NCI-H82 (cell line): Measurements from ENCODE around the gene KCNIP4.
A peak's percentile ranks its signal among the peaks of the same experiment; 100 is the strongest.

Source experiments
- DNase-seq: peaks from one replicate; lab custom pipeline; 2025; lab: John Stamatoyannopoulos, UW

Gene KCNIP4

DNA sequence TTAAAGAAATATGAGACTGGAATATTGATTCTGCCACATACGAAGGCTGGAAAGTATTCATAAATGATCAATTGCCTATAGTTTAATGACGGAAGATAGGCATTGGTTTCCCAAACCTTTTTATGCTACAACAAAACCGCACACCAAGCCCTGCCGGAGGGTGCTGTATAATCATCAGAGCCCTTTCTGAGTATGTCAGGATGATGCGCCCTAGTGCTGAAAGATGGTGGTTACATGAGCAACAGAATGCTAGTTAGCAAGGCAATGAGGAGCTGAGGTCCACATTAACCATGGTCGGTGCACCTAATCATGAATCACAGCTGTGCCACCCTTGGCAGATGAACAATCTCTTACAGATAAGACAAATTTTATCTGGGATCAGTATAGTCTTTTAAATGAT, 757.3 kb downstream of the KCNIP4 start:
- DNase-seq: no peak

DNA sequence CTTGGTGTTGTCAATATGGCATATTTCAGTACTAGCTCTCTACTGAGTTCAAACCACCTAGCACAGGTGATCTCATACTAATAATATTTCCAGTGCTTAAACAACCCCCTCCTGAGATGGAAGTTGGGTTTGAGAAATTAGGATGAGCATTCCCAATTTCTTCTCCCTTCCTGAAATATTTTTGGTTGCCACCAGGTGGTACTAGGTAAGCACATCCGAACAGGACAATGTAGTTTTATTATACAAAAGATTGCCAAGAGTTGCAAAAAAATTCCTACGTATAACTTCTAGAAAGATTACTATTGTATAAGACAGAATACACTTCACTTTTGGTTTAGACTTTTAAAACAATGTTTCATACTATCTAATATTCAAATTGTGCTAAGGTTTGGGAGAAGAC, 763.8 kb downstream of the KCNIP4 start:
- DNase-seq: no peak

DNA sequence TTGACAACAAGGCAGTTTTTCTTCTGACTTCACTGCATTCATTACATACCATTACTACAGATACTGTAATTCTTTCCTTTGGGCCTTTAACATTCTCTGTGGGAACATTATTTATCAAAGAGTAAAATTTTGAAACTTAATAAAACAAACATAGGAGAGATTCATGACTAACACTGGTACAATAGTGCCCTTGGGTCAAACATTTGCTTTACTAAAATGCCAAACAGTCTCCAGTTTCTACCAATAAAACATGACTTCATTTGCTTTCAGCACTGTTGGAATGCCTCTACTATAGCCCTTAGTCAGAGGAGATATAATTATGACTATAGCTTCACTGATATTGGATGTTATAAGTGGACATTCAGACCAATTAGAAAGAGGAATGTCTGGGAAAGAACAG, 766.9 kb downstream of the KCNIP4 start:
- no peak for DNase-seq

DNA sequence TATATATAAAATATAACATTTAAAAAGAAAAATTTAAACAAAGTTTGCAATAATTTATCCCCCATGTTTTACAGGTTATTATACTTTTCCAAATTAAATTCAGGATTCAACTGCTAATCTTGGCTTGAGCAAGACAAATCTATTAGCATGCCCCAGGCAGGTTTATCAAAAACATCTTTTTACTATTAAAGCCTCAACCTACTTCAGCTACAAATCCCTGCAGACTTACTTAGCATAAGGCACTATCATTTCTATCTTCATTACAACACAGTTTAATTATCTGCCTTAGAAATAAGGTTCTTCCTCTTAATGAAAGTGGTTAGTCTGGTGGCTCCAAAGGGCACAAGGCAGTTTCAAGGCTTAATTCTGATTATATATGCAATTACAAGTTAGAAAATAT, 770.7 kb downstream of the KCNIP4 start:
- DNase-seq: no peak

DNA sequence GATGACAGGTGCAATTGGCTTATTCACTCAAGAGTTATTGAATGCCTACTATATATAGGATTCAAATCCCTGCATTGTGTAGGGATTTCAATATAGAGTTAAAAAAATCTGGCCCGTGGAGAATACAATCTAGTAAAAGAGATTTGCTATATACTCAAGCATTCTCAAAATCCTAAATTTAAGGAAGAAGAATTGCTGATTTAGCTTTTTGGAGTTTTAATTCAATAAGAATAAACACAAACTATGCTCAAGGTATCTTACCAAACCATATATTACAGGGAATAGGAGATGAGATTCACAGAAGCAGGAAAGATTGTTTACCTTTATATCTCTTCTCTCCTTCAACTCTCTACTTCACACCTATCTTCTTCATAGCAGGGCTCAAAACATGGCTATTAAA, 771.5 kb downstream of the KCNIP4 start:
- DNase-seq: peak; percentile 12

DNA sequence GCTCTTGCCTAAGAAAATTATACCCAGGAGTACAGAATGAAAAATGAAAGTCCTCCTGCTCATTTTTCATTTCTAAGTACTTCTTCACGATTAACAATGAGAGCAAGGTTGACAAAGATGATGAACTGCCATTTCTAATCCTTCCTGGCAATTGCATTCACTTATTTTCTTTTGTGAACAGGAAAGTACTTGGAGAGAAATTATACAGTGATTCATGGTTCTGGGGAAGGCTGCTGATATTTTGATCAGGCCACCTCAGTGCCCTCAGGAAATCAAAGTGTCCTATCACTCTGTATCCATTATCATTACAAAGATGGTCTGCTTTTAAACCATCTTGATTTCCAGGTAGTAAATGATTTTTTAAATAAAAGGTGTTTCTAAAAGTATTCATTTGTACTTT, 780.9 kb downstream of the KCNIP4 start:
- no peak for DNase-seq

DNA sequence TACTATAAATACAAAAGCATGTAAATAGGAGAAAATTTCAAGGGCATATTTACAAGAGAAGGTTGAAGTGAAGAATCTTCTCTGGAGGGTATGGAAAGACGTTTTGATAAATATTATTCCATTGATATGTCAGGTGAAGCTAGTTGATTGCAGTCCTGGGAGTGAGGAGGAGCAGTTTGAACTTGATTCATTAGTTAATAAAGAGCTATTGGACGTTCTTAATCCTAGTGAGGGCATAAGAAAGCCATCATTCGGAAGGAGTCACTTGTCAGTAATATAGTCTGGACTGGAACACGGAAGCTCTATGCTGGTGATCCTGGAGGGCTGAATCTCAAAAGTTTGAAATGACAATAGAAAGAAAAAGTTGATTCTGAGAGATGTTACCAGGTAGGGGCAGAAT, 793.2 kb downstream of the KCNIP4 start:
- DNase-seq: no peak

DNA sequence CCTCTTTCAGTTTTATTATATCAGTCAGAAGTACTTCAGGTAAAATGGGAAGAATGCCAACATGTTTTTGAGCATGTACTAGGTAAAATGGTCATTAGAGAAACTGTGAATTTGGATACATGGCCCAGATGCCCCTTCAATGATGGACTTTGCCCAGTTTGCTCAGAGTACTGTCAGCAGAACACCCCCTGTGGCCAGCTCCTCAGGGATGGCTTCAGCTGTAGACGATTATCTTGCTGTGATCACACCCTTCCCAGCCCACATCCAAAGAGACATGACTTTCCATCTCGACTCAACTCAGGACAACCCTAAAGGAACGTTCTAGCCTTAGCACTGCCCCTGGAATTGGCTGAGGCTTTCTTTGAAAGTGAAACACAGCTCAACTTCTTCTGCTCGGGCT, 809.2 kb downstream of the KCNIP4 start:
- no peak for DNase-seq

DNA sequence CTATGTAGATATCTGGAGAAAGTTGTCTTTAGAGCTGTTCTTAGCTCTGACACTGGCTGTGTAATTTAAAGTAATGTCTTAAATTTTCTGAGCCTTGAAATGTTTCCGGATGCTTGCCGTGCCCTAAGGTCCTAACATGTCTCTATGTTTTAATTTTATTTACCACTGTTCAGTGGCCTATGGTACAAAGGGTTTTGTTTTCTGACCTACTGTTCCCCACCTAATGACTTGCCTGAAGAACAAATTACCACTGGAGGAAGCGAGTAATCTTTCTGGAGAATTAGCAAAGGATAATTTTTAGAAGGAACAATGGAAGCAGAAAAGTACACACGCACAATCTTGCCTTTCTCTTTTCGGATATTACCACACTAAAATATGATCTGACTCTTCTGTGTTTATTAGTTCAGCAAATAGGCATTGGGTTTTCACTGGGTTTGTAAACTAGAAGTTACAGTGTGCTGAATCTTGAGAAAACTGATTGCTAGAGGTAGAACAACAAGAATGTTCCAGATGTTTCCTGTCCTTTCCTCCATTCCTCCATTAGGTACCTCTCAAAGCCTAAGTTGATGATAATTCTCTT, 812.4 kb downstream of the KCNIP4 start:
- no peak for DNase-seq

DNA sequence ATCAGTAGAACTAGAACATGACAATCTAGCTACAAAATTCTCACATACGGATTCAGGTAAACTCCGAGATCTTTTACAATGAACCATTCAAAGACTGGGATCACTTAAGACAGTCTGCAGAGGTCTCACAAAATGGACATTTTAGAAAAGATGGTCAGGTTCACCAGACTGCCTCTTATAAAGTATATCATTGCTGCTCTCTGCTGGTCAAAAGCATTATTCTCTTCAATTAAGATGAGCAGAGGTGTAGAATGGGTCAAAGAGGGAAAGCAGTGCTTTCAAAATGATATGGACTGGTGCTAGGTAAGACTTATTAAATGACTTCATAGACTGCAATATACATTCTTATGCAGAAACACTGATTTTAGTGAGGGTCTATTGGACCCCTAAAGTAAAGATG, 813.6 kb downstream of the KCNIP4 start:
- peak; percentile 68 for DNase-seq

DNA sequence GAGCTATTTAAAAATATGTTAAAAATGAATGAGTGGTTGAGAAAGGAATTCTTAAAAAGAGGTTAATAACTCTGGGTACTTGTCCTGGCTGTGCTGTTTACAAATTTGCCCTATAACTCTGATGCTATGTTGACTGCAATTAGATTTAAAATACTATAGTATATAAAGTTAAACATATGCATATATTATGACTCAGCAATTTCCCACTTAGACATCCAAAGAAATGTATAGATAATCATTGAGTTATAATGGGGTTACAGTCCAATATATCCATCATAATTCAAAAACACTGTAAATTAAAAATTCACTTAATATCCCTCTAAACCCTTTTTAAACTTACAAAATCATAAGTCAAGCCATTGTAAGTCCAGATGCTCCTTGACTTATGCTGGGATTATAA, 818.0 kb downstream of the KCNIP4 start:
- DNase-seq: no peak

DNA sequence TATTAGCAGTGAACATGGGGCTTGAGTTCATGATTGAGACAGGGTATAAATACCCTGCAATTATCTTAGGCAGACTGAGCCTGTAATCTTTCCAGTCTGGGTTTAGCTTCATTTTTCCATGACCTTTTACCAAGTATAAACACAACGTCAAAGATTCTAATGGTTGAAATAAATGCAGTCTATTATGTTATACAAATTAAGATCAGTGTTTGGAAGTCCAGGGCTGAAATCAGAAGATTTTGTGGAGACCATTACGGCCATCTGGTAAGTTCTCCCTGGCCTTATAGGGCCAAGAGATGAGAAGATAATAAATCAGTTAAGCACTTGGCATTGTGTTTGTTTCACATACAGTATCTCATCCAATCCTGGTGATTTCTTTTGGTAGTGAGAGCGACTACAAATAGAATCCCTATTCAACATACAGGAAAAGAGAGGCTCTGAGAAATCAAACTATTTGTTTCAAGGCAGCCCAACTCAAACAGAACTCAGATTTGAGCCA, 822.5 kb downstream of the KCNIP4 start:
- DNase-seq: no peak

DNA sequence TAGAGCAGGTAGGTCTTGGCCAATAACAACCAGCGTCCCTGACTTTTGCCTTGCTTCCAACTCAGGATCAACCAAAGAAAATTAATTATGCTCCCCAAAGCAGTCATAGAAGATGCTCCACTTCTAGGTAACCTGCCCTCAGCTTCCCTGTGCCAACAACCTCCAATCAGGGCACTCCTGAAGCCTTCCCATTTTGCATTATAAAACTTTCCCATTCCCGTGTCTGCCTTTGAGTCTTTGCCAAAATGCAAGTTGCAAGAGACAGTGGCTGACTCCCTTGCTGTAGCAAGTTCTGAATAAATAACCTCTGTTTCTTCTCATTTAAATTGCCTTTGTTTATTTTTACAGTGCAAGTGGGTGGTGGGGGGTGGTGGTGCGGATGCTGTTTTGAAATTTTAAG, 830.3 kb downstream of the KCNIP4 start:
- DNase-seq: no peak

DNA sequence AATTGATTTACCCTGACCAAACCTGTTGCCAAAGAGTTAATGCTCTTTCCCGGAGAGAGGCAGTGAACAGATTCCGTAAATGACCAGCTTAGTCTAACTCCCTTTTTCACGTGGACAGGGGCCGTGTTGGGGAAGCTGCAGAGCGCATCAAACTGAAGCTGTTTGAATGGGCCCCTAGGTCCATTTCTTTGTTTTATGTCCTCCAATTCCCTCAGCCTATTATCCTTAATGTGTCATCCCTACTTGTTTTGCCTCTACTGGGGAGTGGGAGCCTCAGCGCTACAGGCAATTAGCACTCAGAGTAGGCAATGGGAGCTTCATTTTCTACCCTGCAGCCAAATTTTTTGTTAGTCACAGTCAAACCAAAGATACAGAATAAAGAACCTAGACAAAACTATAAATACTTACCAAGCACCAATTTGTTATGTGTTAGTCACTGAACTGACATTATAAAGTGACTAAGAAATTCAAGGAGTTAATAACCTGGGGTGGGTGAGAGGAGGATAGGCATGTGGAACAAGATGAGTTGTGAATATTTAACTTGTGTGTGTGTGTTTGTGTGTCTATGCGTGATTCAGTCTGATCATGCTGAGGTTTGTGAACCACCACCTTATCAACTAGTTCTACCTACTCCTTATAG, 830.9 kb downstream of the KCNIP4 start:
- no peak for DNase-seq

DNA sequence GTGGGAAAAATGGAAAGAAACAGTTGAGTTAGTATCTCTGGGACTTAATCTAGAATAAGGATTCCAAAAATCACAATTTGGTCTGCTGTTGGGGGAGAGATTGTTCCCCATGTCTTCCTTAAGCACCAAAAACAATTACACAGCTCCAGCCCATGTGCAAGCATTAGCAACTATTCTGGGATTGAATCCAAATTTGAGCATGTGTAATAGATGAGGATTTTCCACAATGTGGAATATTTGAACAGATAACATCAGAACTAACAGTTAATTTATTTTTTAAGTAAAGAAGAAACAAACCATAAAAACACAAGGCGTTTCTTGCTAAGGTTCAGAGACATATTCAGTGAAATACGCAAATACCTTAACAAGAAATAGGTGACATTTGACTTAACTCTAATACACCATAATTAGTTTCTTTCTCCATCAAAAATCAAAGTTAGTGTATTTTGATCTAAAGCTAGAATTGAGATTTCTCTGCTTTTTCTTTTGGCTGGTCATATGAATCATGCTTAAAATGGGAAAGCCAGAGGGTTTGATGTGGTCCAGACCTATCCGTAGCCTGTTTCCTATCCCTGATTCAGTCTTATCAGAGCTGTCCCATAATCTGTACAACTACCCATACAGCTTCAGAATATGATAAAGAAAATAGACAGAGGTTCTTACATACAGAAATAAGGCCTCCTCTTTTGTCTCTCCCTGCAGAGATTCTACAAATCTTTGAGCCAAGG, 834.9 kb downstream of the KCNIP4 start:
- DNase-seq: no peak

DNA sequence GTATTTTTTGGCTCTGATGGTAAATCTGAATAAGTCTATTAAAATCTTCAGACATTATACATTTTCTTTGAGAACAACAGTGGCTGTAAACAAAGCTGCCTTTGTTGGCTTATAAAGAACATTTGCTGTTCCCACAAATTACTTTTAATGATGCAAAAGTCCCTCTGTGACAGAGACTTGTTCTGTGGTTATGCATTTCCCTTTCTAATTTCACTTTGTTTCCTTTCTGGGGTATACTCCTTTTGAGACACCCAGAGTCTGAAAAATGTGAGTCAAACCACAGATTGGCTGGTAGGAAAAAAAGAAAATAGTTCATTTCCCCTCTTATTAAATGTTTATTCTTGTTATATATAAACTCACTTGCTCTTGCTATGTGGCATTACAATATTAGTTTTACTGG, 845.9 kb downstream of the KCNIP4 start:
- DNase-seq: no peak

DNA sequence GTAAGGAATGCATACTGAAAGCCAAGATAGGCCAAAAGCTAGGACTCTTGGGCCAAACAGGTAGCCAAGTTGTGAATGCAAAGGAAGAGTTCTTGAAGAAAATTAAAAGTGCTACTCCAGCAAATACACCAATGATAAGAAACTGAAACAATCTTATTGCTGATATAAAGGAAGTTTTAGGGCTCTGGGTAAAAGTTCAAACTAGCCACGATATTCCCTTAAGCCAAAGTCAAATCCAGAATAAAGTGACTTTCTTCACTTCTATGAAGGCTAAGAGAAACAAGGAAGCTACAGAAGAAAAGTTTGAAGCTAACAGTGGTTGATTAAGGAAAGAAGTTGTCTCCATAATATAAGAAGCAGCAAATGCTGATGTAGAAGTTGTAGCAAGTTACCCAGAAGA, 850.7 kb downstream of the KCNIP4 start:
- no peak for DNase-seq

DNA sequence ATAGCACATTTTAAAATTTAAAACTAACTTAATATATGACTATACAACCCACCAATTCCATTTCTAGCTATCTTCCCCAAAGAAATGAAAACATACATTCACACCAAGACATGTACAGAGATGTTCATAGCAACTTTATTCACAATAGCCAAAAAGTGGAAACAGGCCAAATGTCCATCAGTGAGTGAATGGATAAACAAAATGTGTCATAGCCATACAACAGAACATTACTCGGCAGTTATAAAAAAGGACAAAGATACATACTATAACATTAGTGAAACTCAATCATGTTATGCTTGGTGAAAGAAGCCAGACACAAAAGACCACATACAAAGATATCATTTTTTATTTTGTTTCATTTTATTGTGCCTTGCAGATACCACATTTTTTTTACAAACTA, 851.5 kb downstream of the KCNIP4 start:
- no peak for DNase-seq

DNA sequence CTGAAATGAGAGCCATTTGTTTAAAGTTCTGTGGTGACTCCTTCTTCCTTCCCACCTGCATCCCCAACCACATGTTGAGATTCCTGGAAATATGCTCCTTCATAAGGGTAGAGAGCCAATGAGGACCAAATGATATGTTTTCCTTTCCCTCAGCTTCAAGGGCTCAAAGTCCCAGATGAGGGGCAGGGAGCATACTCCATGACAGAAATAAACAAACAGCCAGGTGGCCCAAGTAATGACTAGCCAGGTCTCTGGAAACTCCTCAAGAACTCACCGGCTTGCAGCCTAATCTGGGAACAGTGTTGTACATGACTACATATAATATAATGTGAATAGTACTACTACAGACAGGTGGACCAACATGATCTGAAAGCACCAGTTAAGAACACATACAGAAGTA, 856.0 kb downstream of the KCNIP4 start:
- DNase-seq: no peak

DNA sequence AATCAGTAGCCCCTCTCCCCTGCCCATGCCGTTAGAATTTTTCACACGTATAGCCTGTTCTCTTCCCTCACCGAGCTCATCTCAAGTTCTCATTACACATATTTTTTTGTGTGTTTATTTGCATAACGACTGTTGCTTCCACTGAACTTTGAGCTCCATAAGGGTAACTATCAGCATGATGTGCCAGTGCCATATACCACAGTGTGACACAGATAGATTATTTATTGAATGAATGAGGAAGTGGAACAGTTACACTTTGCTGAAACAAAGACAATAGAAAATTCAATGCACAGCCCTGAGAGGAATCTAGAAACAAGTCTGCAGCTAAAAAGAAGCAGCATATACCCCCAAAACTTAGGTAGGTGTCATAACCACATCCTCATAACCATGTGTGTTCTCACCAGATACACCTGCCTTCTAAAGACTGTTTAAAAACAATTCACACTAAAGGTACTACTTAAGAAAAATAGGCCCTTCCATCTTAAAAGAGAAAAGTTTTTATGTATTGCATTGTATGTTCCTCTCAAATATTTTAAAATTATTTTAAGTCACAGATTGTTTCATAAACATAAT, 858.4 kb downstream of the KCNIP4 start:
- DNase-seq: no peak

DNA sequence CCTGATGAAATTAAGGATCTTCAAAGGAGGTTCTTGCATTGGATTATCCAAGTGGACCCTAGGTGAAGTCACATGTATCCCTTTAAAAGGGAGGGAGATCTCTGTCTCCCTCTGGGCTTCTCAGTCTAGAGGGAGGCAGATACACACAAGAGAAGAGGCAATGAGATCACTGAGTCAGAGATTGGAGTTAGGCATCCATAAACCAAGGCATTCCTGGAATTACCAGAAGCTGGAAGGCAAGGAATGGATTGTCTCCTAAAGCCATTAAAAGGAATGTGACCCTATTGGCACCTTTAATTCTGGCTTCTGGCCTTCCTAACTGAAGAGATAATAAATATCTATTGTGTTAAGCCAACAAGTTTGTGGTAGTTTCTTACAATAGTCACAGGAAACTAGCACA, 865.2 kb downstream of the KCNIP4 start:
- no peak for DNase-seq

DNA sequence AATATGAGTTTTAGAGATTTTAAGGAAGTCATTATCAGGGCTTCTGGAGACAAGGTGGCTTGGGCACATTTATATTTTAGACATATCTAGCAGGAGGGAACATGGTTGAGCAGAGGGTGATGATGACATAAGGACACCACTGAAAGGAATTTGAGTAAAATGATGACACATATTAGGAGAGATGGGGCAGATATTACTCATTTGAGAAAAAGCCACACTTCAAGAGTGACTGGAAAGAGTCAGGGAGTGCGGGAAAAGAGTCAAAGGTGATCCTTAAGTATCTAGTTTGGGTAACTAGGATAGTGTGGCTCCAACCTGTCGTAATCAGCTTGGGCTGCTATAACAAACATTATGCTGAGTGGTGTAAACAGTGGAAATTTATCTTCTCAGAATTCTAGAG, 870.6 kb downstream of the KCNIP4 start:
- no peak for DNase-seq

DNA sequence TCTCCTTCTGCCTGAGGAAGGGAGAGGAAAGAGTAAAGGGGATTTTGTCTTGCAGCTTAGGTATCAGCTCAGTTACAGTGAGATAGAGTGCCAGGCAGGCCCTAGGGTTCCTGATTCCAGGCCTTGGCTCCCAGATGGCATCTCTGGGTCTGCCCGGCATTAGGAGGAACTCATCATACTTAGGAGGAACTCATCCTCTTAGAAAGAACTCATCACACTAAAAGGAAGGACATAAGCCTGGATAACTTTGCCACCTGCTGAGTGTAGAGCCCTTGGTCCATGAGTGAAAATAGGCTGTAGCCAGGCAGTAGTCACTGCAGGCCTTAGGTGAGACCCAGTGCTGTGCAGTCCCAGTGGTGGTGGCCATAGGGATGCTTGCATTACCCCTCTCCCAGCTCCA, 881.2 kb downstream of the KCNIP4 start:
- DNase-seq: peak; percentile 2
